T-helper 22 cell (primary cell): ENCODE measurements around the gene OARD1.
A peak's percentile ranks its signal among the peaks of the same experiment; 100 is the strongest.

ENCODE experiments used
- DNase-seq: peaks from one replicate; pipeline ENCODE4 v3.0.0-alpha.2; 2020; ENCODE audit warnings: low read depth

Gene OARD1

GRCh38 chr6:41074692-41075436 is 2.7 kb upstream of the OARD1 start:
- DNase-seq: no peak

- DNase-seq: no peak
These were observed 2.0 kb upstream of the OARD1 start for GRCh38 chr6:41073968-41074691.

- peak; percentile 73 for DNase-seq
These were observed 1.2 kb upstream of the OARD1 start for GRCh38 chr6:41073203-41073967.

GRCh38 chr6:41072836-41073202 is 663 bp upstream of the OARD1 start, which contains the start of gene NFYA:
NFYA (plus strand) TSS chr6:41072974; CDS start chr6:41079090, 6,116 bp downstream.
- no peak for DNase-seq

GRCh38 chr6:41071501-41071922 is 644 bp downstream of the OARD1 start:
- DNase-seq: peak; percentile 67

- peak; percentile 26 for DNase-seq
These were observed 5.3 kb downstream of the OARD1 start for GRCh38 chr6:41066867-41067304.

GRCh38 chr6:41065550-41066026 is 6.6 kb downstream of the OARD1 start:
- no peak for DNase-seq

GRCh38 chr6:41064841-41065240 is 7.3 kb downstream of the OARD1 start:
- DNase-seq: no peak

GRCh38 chr6:41063884-41064285 is 8.3 kb downstream of the OARD1 start:
- no peak for DNase-seq

- no peak for DNase-seq
These were observed 10.1 kb downstream of the OARD1 start for GRCh38 chr6:41062056-41062455.

- no peak for DNase-seq
These were observed 10.9 kb downstream of the OARD1 start for GRCh38 chr6:41061196-41061726.

- DNase-seq: no peak
These were observed 12.6 kb downstream of the OARD1 start for GRCh38 chr6:41059556-41059955.

- DNase-seq: no peak
These were observed 13.4 kb downstream of the OARD1 start for GRCh38 chr6:41058783-41059181.

- no peak for DNase-seq
These were observed 15.2 kb downstream of the OARD1 start for GRCh38 chr6:41056768-41057490.

GRCh38 chr6:41055149-41055548 is 17.0 kb downstream of the OARD1 start:
- no peak for DNase-seq

GRCh38 chr6:41054511-41054910 is 17.6 kb downstream of the OARD1 start:
- DNase-seq: no peak

- no peak for DNase-seq
These were observed 19.1 kb downstream of the OARD1 start, which contains the start of gene APOBEC2 for GRCh38 chr6:41053041-41053440. APOBEC2 (plus strand) TSS chr6:41053202; CDS start chr6:41053348, 146 bp downstream.

- DNase-seq: no peak
These were observed 20.3 kb downstream of the OARD1 start for GRCh38 chr6:41051873-41052272.

GRCh38 chr6:41050536-41050935 is 21.6 kb downstream of the OARD1 start:
- no peak for DNase-seq

GRCh38 chr6:41049955-41050354 is 22.2 kb downstream of the OARD1 start:
- DNase-seq: no peak

- no peak for DNase-seq
These were observed 22.6 kb downstream of the OARD1 start for GRCh38 chr6:41049521-41049920.
